T47D (cell line): Measurements from ENCODE around the gene STAB1.
"Not testable (repeated sequence)": the region's sequence is repeated elsewhere in the genome, so short reads cannot be mapped to it uniquely, and the experiment has no call there.

ENCODE experiments used
- DNase-seq, 2 experiments: peaks; one replicate each; pipeline versions ENCODE4 v3.0.0 to v3.0.0-alpha.2; 2011 to 2012; ENCODE audit warnings: low read depth in 1 of 2, low spot score in 1 of 2
- JUND ChIP-seq: IDR thresholded peaks from 2 replicates; pipeline ENCODE4 v1.6.1; 2012; ENCODE audit warnings: low read depth
- in situ Hi-C: cut with HindIII; loops from 2 replicates; pipeline ENCODE4 v1.10.0; 2016; ENCODE audit warnings: low sequenced_read_pairs, low pct_unique_long_range_greater_than_20kb

STAB1 gene

DNA sequence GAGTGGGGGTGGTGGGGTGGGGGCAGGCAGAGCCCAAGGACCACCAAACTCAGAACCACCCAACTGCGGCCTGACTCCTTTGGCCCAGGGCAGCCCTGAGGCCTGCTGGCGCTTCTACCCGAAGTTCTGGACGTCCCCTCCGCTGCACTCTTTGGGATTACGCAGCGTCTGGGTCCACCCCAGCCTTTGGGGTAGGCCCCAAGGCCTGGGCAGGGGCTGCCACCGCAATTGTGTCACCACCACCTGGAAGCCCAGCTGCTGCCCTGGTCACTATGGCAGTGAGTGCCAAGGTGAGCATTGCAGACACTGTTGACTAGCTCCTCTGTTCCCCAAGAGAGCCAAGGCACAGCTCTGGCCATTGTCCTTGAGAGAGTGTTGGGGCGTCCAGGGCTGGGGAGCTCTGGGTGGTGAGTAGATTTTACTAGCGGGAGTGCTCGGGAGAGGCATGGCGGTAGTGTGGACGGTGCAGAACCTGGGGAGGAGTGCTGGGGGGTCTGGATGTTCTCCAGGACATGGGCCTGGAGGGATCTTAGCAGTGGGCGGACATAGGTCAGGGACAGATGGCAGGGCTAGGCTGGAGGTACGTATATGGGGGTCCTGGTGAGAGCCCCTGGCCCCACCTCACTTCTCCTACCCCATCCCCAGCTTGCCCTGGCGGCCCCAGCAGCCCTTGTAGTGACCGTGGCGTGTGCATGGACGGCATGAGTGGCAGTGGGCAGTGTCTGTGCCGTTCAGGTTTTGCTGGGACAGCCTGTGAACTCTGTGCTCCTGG lies 25.8 kb downstream of the STAB1 start:
- no peak for TF ChIP-seq JUND
- no peak for DNase-seq
- in situ Hi-C loops: no loop called here

GRCh38 chr3:52521488-52521824 lies 26.3 kb downstream of the STAB1 start:
- no peak for TF ChIP-seq JUND
- in situ Hi-C loops: no loop called here
- no peak for DNase-seq

DNA sequence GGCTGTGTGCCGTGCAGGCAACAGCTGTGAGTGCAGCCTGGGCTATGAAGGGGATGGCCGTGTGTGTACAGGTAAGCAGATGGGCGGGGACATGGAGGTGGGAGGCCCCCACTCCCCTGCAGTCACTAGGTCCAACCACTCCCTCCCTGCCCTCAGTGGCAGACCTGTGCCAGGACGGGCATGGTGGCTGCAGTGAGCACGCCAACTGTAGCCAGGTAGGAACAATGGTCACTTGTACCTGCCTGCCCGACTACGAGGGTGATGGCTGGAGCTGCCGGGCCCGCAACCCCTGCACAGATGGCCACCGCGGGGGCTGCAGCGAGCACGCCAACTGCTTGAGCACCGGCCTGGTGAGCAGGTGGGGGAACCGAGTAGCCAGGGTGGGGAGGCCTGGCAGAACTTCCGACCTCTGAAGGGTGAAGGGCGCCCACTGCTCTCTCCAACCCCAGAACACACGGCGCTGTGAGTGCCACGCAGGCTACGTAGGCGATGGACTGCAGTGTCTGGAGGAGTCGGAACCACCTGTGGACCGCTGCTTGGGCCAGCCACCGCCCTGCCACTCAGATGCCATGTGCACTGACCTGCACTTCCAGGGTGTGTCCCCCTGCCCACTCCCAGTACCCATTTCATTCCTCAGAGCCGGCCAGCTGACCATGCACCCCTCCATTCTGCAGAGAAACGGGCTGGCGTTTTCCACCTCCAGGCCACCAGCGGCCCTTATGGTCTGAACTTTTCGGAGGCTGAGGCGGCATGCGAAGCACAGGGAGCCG lies 26.9 kb downstream of the STAB1 start:
- no peak for DNase-seq
- in situ Hi-C loops: no loop called here
- TF ChIP-seq JUND: no peak

DNA sequence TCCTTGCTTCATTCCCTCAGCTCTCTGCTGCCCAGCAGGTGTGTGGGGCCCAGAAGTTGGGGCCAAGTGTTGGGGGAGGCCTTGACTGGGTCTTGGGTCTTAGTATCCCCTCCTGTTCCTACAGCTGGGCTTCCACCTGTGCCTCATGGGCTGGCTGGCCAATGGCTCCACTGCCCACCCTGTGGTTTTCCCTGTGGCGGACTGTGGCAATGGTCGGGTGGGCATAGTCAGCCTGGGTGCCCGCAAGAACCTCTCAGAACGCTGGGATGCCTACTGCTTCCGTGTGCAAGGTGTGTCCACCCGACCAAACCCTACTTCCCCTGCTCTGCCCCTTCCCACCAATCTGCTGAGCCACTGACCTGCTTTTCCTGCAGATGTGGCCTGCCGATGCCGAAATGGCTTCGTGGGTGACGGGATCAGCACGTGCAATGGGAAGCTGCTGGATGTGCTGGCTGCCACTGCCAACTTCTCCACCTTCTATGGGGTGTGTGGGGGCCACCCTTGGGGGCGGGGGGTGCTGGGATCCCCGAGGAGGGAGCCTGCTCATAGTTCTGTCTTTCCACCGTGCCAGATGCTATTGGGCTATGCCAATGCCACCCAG lies 27.6 kb downstream of the STAB1 start:
- in situ Hi-C loops: no loop called here
- TF ChIP-seq JUND: no peak
- DNase-seq: no peak

DNA sequence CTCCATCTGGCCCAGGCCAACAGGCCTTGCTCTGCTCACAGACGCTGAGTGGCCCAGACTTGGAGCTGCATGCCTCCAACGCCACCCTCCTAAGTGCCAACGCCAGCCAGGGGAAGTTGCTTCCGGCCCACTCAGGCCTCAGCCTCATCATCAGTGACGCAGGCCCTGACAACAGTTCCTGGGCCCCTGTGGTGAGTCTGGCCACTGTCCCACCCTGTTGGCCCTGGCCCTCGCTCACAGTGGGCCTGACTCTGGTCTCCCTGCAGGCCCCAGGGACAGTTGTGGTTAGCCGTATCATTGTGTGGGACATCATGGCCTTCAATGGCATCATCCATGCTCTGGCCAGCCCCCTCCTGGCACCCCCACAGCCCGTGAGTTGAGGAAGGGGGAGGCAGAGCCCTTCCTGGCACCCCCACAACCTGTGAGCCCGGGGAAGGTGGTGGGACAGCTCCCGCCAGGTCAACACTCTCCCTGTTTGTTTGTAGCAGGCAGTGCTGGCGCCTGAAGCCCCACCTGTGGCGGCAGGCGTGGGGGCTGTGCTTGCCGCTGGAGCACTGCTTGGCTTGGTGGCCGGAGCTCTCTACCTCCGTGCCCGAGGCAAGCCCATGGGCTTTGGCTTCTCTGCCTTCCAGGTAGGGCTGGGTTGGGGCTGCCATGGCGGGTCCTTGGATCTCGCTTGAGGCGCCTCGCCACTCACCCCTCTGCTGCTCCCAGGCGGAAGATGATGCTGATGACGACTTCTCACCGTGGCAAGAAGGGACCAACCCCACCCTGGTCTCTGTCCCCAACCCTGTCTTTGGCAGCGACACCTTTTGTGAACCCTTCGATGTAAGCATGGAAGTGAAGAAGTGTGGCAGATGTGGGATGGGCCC lies 28.5 kb downstream of the STAB1 start:
- no peak for TF ChIP-seq JUND
- DNase-seq: no peak
- in situ Hi-C loops: no loop called here

DNA sequence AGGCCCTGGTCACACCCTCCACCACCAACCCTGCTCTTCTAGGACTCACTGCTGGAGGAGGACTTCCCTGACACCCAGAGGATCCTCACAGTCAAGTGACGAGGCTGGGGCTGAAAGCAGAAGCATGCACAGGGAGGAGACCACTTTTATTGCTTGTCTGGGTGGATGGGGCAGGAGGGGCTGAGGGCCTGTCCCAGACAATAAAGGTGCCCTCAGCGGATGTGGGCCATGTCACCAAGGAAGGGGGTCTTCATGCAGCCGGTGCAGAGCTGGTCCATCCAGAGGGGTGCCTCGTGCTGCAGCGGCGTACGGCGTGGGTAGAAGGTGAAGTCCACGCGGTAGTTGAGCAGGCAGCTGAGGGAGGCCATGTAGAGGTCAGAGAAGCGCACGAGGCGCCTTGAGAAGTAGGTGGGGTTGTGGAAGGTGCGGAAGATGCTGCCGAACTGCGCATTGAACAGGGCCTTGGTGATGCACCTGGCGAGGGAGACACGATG lies 29.2 kb downstream of the STAB1 start:
- in situ Hi-C loops: no loop called here
- TF ChIP-seq JUND: no peak
- no peak for DNase-seq

DNA sequence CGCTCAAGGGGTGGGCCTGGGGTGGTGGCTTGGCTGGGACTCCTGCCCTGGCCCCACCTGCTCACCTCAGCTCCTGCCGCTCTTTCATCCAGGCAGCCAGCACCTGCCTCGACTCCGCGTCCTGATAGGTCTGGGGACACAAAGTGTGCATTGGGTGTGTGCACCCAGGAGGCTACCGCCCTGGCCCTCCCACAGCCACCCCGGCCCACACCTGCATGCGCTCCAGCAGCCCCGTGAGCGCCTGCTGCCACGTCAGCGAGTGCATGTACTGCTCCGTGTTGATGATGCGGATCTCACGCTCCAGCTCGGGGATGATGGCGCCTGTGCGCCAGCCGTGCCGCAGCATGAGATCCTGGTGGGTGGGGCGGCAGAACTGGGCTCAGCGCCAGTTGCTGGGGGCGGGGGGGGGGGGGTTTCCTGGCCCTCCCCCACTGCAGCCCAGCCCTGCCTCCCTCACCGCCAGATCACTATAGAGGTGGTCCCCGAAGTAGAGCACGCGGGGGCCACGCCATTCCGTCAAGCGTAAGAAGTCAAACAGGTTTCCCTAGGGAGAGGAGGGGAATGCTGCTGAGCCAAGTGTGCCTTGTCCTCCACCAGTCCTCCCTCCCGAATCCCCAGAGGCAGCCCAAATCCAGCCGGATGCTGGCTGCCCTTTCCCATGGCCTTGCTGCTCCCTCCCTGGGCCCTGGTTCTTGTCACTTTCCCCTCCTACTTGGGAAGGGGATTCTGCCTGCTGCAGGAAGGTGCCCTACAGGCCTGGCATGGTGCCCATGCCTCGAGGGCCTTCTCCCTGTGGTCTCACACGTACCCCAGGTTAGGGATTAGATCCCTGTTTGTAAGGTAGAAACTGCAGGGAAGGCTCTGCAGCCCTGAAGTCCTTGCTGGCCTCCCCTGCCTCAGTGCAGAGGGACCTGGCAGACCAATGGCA lies 29.9 kb downstream of the STAB1 start:
- in situ Hi-C loops: no loop called here
- peak in 1 of 2 experiments; percentile 56 for DNase-seq
- no peak for TF ChIP-seq JUND

DNA sequence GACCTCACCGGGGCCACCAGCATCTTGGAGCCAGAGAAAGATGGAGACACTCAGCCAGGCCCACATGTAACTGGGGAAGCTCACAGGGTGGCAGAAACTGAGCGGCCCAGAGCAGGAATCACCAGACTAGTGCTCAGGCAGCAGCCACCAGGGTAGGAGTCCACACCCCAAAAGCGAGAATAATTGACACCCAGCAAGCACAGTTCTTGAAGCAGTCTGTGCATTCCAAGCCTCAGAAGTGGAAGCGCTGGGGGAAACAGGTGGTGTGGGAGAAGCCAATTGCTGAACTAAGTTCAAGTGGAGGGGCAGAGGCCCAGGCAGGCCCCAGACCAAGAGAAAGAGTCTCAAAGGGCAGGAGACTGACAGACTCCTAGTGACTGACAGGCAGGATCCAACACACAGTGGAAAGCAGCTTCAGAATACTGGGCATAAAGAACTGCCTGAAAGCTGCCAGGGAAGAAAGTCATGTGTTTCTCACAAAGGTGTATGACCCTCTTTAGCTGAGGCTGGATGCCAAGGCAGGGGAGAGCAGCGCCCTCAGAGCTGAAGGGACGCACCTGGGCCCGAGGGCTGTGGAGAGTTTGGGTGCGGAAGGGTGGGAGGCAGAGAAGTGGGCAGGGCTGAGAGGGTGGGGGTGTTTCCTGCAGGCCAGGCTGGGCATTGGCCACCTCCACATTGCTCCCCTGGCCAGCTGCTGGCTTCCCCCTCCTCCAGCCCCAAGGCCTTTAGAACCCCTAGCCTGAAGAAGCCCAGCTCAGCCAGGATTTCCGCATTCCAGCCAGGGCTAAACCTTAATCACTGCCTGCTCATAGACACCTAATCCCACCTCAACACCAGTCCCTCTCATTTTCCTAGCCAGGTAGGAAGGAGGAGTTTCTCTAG lies 30.8 kb downstream of the STAB1 start:
- no peak for TF ChIP-seq JUND
- DNase-seq: peak in 1 of 2 experiments; percentile 5
- in situ Hi-C loops: no loop called here

DNA sequence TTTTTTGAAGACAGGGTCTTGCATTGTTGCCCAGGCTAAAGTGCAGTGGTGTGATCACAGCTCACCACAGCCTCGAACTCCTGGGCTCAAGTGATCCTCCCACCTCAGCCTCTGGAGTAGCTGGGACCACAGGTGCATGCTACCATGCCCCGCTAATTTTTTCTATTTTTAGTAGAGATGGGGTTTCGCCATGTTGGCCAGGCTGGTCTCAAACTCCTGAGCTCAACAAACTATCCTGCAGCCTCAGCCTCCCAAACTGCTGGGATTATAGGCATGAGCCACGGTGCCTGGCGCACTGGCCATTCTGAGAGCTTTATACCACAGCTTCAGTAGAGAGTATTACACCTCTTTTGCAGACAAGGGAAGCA lies 31.5 kb downstream of the STAB1 start:
- in situ Hi-C loops, DNase-seq: not testable (repeated sequence)

GRCh38 chr3:52527039-52527731 lies 32.0 kb downstream of the STAB1 start:
- in situ Hi-C loops: no loop called here
- no peak for DNase-seq
- TF ChIP-seq JUND: no peak
